HEK293T (cell line): ENCODE data around the gene MARK4.

ENCODE experiments used
- CTCF ChIA-PET: fragments of 350-600 bp; formaldehyde crosslinking; extraction: SDS; loops from one replicate; lab custom pipeline; 2021; ENCODE audit warnings: antibody characterized with exemption, inconsistent platforms; lab: Yijun Ruan, JAX
- POLR2A ChIA-PET: fragments of 350-600 bp; formaldehyde crosslinking; extraction: SDS; loops from one replicate; lab custom pipeline; 2020; ENCODE audit warnings: antibody characterized with exemption, inconsistent platforms; lab: Yijun Ruan, JAX
- DNase-seq: peaks from one replicate; pipeline ENCODE4 v3.0.0; 2012; ENCODE audit warnings: mixed read lengths; ENCODE audit errors: extremely low spot score
- ARNT ChIP-seq: fragments of 450-650 bp; IDR thresholded peaks from 2 replicates; pipeline ENCODE4 v1.6.1; 2017; ENCODE audit warnings: mild to moderate bottlenecking
- BHLHE40 ChIP-seq: fragments of 450-650 bp; IDR thresholded peaks from 2 replicates; pipeline ENCODE4 v1.6.1; 2016; ENCODE audit warnings: mild to moderate bottlenecking, moderate library complexity, borderline replicate concordance
- CTBP1 ChIP-seq: fragments of 450-650 bp; IDR thresholded peaks from 2 replicates; pipeline ENCODE4 v1.6.1; 2016; ENCODE audit warnings: borderline replicate concordance
- ELF4 ChIP-seq: fragments of 450-650 bp; IDR thresholded peaks from 2 replicates; pipeline ENCODE4 v1.6.1; 2017; ENCODE audit warnings: antibody characterized with exemption
- FOXA1 ChIP-seq: fragments of 450-650 bp; IDR thresholded peaks from 2 replicates; pipeline ENCODE4 v1.6.1; 2016; ENCODE audit warnings: mild to moderate bottlenecking
- FOXK2 ChIP-seq: fragments of 450-650 bp; IDR thresholded peaks from 2 replicates; pipeline ENCODE4 v1.6.1; 2016; ENCODE audit warnings: mild to moderate bottlenecking
- FOXM1 ChIP-seq: fragments of 450-650 bp; IDR thresholded peaks from 2 replicates; pipeline ENCODE4 v1.6.1; 2017; ENCODE audit warnings: mild to moderate bottlenecking, borderline replicate concordance
- HDGF ChIP-seq: fragments of 450-650 bp; IDR thresholded peaks from 2 replicates; pipeline ENCODE4 v1.6.1; 2017; ENCODE audit warnings: antibody characterized with exemption, borderline replicate concordance
- L3MBTL2 ChIP-seq: fragments of 450-650 bp; conservative IDR thresholded peaks from 2 replicates; pipeline ENCODE4 v1.6.1; 2016; ENCODE audit warnings: mild to moderate bottlenecking
- LEF1 ChIP-seq: fragments of 450-650 bp; IDR thresholded peaks from 2 replicates; pipeline ENCODE4 v1.6.1; 2017; ENCODE audit warnings: mild to moderate bottlenecking, borderline replicate concordance
- NFRKB ChIP-seq: fragments of 450-650 bp; IDR thresholded peaks from 2 replicates; pipeline ENCODE4 v1.6.1; 2016; ENCODE audit warnings: mild to moderate bottlenecking, moderate library complexity
- PKNOX1 ChIP-seq: fragments of 450-650 bp; IDR thresholded peaks from 2 replicates; pipeline ENCODE4 v1.6.1; 2016
- SP1 ChIP-seq: fragments of 450-650 bp; IDR thresholded peaks from 2 replicates; pipeline ENCODE4 v1.6.1; 2017
- SUZ12 ChIP-seq: fragments of 450-650 bp; IDR thresholded peaks from 2 replicates; pipeline ENCODE4 v1.6.1; 2016; ENCODE audit warnings: mild to moderate bottlenecking
- TARDBP ChIP-seq: fragments of 450-650 bp; IDR thresholded peaks from 2 replicates; pipeline ENCODE4 v1.6.1; 2016
- ZNF384 ChIP-seq: fragments of 450-650 bp; IDR thresholded peaks from 2 replicates; pipeline ENCODE4 v1.6.1; 2016

Gene MARK4

DNA sequence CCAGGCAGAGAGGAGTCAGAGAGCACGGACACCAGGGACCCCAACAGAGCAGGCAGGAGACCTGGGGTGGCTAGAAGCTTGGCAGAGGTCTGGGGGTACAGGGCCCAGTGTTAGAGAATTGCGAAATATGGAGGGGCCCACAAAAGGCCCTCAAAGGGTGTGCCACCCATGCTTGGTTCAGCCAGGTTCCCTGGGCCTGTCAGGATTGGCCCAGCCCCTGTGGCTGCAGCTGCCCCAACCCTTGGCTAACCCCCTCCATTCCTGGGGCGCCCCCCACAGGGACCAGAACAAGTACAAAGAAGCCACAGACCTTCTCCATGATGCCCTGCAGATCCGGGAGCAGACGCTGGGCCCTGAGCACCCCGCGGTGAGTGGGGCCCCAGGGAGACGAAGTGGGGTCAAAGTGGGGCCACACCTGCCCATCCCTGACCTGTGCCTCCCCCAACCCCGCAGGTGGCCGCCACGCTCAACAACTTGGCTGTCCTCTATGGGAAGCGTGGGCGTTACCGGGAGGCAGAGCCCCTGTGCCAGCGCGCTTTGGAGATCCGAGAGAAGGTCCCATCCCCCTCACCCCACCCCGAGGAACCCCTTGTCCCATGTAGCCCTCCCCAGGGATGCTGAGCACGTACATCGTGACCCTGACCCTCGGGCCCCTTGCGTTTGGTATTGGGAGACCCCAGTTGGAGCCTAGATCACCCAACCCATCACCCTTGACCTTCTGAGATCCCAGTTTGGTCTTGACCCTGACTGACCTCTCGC is 97.5 kb downstream of the MARK4 start:
- POLR2A ChIA-PET = no interaction called here
- CTCF ChIA-PET = no interaction called here
- no peak for DNase-seq
- TF ChIP-seq SUZ12 = no peak
- no peak for TF ChIP-seq TARDBP
- no peak for TF ChIP-seq SP1
- TF ChIP-seq HDGF = no peak
- no peak for TF ChIP-seq PKNOX1
- no peak for TF ChIP-seq ZNF384
- no peak for TF ChIP-seq CTBP1
- no peak for TF ChIP-seq NFRKB
- TF ChIP-seq BHLHE40 = no peak
- TF ChIP-seq LEF1 = no peak
- TF ChIP-seq FOXK2 = no peak
- TF ChIP-seq L3MBTL2 = no peak
- no peak for TF ChIP-seq FOXA1

DNA sequence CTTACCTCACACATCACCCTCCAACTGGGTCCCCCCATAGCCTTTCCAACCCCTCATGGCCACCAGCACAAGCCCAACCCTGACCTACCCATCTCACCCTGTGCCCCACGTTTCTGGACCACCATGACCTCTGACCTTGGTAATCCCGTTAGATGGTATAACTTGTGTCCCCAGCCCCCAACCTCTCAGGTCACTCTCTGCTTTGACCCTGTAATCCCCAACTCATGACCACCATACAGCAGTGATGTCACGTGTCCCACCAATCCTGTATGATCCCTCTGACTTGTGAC is 98.0 kb downstream of the MARK4 start:
- TF ChIP-seq LEF1 = no peak
- no peak for TF ChIP-seq SUZ12
- TF ChIP-seq PKNOX1 = no peak
- TF ChIP-seq HDGF = no peak
- no peak for TF ChIP-seq NFRKB
- TF ChIP-seq FOXK2 = no peak
- no peak for TF ChIP-seq SP1
- ChIA-PET POLR2A (no interaction called here), CTCF (no interaction called here)
- DNase-seq = no peak

GRCh38 chr19:45349430-45349941 is 98.4 kb downstream of the MARK4 start:
- ChIA-PET POLR2A (no interaction called here), CTCF (interaction anchor here (0.6 kb wide), 1 partner anchor 312 kb away, joined by 3 read pairs; no protein-coding TSS in a partner anchor)
- DNase-seq = no peak
- TF ChIP-seq ELF4 (no peak), FOXM1 (no peak), ARNT (no peak), SUZ12 (no peak), HDGF (no peak), NFRKB (no peak)

GRCh38 chr19:45350477-45351058 is 99.5 kb downstream of the MARK4 start:
- CTCF ChIA-PET = interaction anchor here (0.6 kb wide), 1 partner anchor 1638 kb away, joined by 3 read pairs; no protein-coding TSS in a partner anchor
- POLR2A ChIA-PET = no interaction called here
- no peak for DNase-seq
- TF ChIP-seq BHLHE40 = no peak
- no peak for TF ChIP-seq L3MBTL2
- no peak for TF ChIP-seq HDGF
- no peak for TF ChIP-seq ARNT
- TF ChIP-seq SUZ12 = no peak
- TF ChIP-seq LEF1 = no peak
- TF ChIP-seq FOXK2 = no peak
- TF ChIP-seq CTBP1 = no peak
- no peak for TF ChIP-seq FOXA1

- POLR2A ChIA-PET = no interaction called here
- TF ChIP-seq PKNOX1 = no peak
- no peak for TF ChIP-seq FOXM1
- CTCF ChIA-PET = interaction anchor here (0.6 kb wide), 1 partner anchor 1639 kb away, joined by 3 read pairs; no protein-coding TSS in a partner anchor
- DNase-seq = no peak
These were observed 100.4 kb downstream of the MARK4 start for GRCh38 chr19:45351401-45351952.

GRCh38 chr19:45352062-45352461 is 101.0 kb downstream of the MARK4 start:
- ChIA-PET POLR2A (no interaction called here), CTCF (no interaction called here)
- no peak for TF ChIP-seq HDGF
- TF ChIP-seq FOXA1 = no peak
- no peak for TF ChIP-seq TARDBP
- no peak for TF ChIP-seq ARNT
- TF ChIP-seq CTBP1 = no peak
- TF ChIP-seq ZNF384 = no peak
- TF ChIP-seq BHLHE40 = no peak
- TF ChIP-seq LEF1 = no peak
- TF ChIP-seq NFRKB = no peak
- TF ChIP-seq FOXK2 = no peak
- no peak for TF ChIP-seq FOXM1
- no peak for TF ChIP-seq ELF4
- no peak for TF ChIP-seq PKNOX1
- TF ChIP-seq L3MBTL2 = no peak
- TF ChIP-seq SP1 = no peak
- no peak for TF ChIP-seq SUZ12
- no peak for DNase-seq
